ENCODE data around the gene ERCC5.

The ERCC5 gene

GRCh38 chr13:102897371-102898138 is 51.7 kb downstream of the ERCC5 start:
- DNase-seq, result no peak

GRCh38 chr13:102900193-102900608 is 54.4 kb downstream of the ERCC5 start:
- no peak for DNase-seq

GRCh38 chr13:102901056-102901455 is 55.2 kb downstream of the ERCC5 start:
- no peak for DNase-seq

- DNase-seq, result no peak
These were observed 55.9 kb downstream of the ERCC5 start for GRCh38 chr13:102901615-102902305.

GRCh38 chr13:102902789-102903347 is 57.0 kb downstream of the ERCC5 start:
- DNase-seq, result no peak

GRCh38 chr13:102903659-102904407 is 58.0 kb downstream of the ERCC5 start:
- DNase-seq, result no peak

GRCh38 chr13:102904408-102904862 is 58.6 kb downstream of the ERCC5 start:
- no peak for DNase-seq

GRCh38 chr13:102905905-102906771 is 60.3 kb downstream of the ERCC5 start:
- DNase-seq, result no peak

GRCh38 chr13:102907016-102907756 is 61.4 kb downstream of the ERCC5 start:
- no peak for DNase-seq

- DNase-seq, result no peak
These were observed 62.2 kb downstream of the ERCC5 start for GRCh38 chr13:102907886-102908515.

GRCh38 chr13:102909971-102910370 is 64.1 kb downstream of the ERCC5 start:
- DNase-seq, result no peak

- no peak for DNase-seq
These were observed 65.5 kb downstream of the ERCC5 start for GRCh38 chr13:102911336-102911735.

GRCh38 chr13:102912599-102912998 is 66.8 kb downstream of the ERCC5 start:
- no peak for DNase-seq

- DNase-seq, result no peak
These were observed 68.1 kb downstream of the ERCC5 start for GRCh38 chr13:102913914-102914313.

- no peak for DNase-seq
These were observed 68.6 kb downstream of the ERCC5 start for GRCh38 chr13:102914339-102914930.

- DNase-seq, result no peak
These were observed 69.6 kb downstream of the ERCC5 start for GRCh38 chr13:102915393-102915930.

- DNase-seq, result no peak
These were observed 71.2 kb downstream of the ERCC5 start for GRCh38 chr13:102917019-102917418.

GRCh38 chr13:102922184-102922583 is 76.4 kb downstream of the ERCC5 start:
- no peak for DNase-seq

All from activated CD4-positive, alpha-beta T cell treated with anti-CD3 and anti-CD28 coated beads, Interleukin-2, amount 50 U/mL, for 48 hours (primary cell).